DOHH2 (cell line): ENCODE results near the gene AGT.

Experiments
- H3F3A ChIP-seq: fragments of 200-600 bp; sonication (generic), shearing (Covaris generic); 2 replicates; pipeline ENCODE4 v1.6.0; 2016; ENCODE audit warnings: antibody characterized with exemption, mild to moderate bottlenecking; ENCODE audit not compliant: control insufficient read depth, insufficient read depth
- H3K27ac ChIP-seq: fragments of 200-600 bp; sonication (generic); 2 replicates; pipeline ENCODE4 v1.5.1; 2014; ENCODE audit warnings: low read depth, mild to moderate bottlenecking, low read length, moderate library complexity
- H3K27me3 ChIP-seq: fragments of 200-600 bp; sonication (generic); 2 replicates; pipeline ENCODE4 v1.6.1; 2014; ENCODE audit warnings: mild to moderate bottlenecking, low read length, mixed read lengths; ENCODE audit not compliant: control insufficient read depth
- H3K36me3 ChIP-seq: fragments of 200-600 bp; sonication (generic); 2 replicates; pipeline ENCODE4 v1.6.1; 2014; ENCODE audit warnings: mild to moderate bottlenecking, low read length, moderate library complexity, mixed read lengths; ENCODE audit not compliant: control insufficient read depth
- H3K4me1 ChIP-seq: fragments of 200-600 bp; sonication (generic); 2 replicates; pipeline ENCODE4 v1.6.1; 2014; ENCODE audit warnings: mild to moderate bottlenecking, low read length, mixed read lengths; ENCODE audit not compliant: control insufficient read depth
- H3K4me2 ChIP-seq: fragments of 200-600 bp; sonication (generic); 2 replicates; pipeline ENCODE4 v1.6.0; 2014; ENCODE audit warnings: mild to moderate bottlenecking, low read length, moderate library complexity
- H3K4me3 ChIP-seq: fragments of 200-600 bp; sonication (generic); 2 replicates; pipeline ENCODE4 v1.5.1; 2014; ENCODE audit warnings: mild to moderate bottlenecking, low read length, mixed read lengths
- H3K79me2 ChIP-seq: fragments of 200-600 bp; sonication (generic); 2 replicates; pipeline ENCODE4 v1.6.1; 2014; ENCODE audit warnings: mild to moderate bottlenecking, low read length, mixed read lengths; ENCODE audit not compliant: control insufficient read depth
- H3K9me2 ChIP-seq: fragments of 200-600 bp; sonication (generic); replicated peaks from 2 replicates; pipeline ENCODE4 v1.6.1; 2014; ENCODE audit warnings: mild to moderate bottlenecking, low read length, mixed read lengths; ENCODE audit not compliant: control insufficient read depth
- H3K9me3 ChIP-seq: fragments of 200-600 bp; sonication (generic); 2 replicates; pipeline ENCODE4 v1.6.1; 2014; ENCODE audit warnings: antibody characterized with exemption, low read length, mixed read lengths; ENCODE audit not compliant: control insufficient read depth, insufficient read depth
- H4K20me1 ChIP-seq: fragments of 200-600 bp; sonication (generic); 2 replicates; pipeline ENCODE4 v1.6.0; 2014; ENCODE audit warnings: low read depth, mild to moderate bottlenecking, antibody characterized with exemption, low read length, moderate library complexity; ENCODE audit not compliant: control insufficient read depth, insufficient read depth
- CTCF ChIP-seq: fragments of 200-600 bp; sonication (generic); IDR thresholded peaks from one replicate; pipeline ENCODE4 v1.5.1; 2014; ENCODE audit warnings: antibody characterized with exemption, mild to moderate bottlenecking, low read depth, low read length; ENCODE audit not compliant: poor library complexity, severe bottlenecking
- EZH2phosphoT487 ChIP-seq: fragments of 200-600 bp; sonication (generic); IDR thresholded peaks from 2 replicates; pipeline ENCODE4 v1.6.1; 2017; ENCODE audit warnings: borderline replicate concordance, mild to moderate bottlenecking, antibody characterized with exemption, low read length, moderate library complexity, mixed read lengths

The AGT gene

GRCh38 chr1:230680300-230681025, 33.5 kb downstream of the AGT start:
- H3K79me2 ChIP-seq, result no peaks in the 10 kb centered on the region
- H4K20me1 ChIP-seq, result no peaks in the 10 kb centered on the region
- H3K9me3 ChIP-seq, result no peaks in the 10 kb centered on the region
- peaks cover 89% of the 10 kb centered on the region for H3K36me3 ChIP-seq
- no peaks in the 10 kb centered on the region for H3F3A ChIP-seq
- no peaks in the 10 kb centered on the region for H3K4me1 ChIP-seq
- H3K4me3 ChIP-seq, result no peak overlapping the region
- no peak overlapping the region for H3K27ac ChIP-seq
- H3K4me2 ChIP-seq, result no peak overlapping the region
- no peaks in the 10 kb centered on the region for H3K27me3 ChIP-seq
- no peak for TF ChIP-seq CTCF
- TF ChIP-seq EZH2phosphoT487, result no peak
- H3K9me2 ChIP-seq, result no peaks in the 10 kb centered on the region

GRCh38 chr1:230679825-230680224, 34.1 kb downstream of the AGT start:
- Histone ChIP-seq H3F3A (no peaks in the 10 kb centered on the region), H3K4me3 (no peak overlapping the region), H3K4me1 (no peaks in the 10 kb centered on the region), H3K9me2 (no peaks in the 10 kb centered on the region), H3K9me3 (no peaks in the 10 kb centered on the region), H3K27me3 (no peaks in the 10 kb centered on the region), H4K20me1 (no peaks in the 10 kb centered on the region), H3K36me3 (peaks cover 87% of the 10 kb centered on the region), H3K79me2 (no peaks in the 10 kb centered on the region), H3K4me2 (no peak overlapping the region), H3K27ac (no peak overlapping the region)
- no peak for TF ChIP-seq EZH2phosphoT487
- no peak for TF ChIP-seq CTCF

GRCh38 chr1:230679192-230679591, 34.7 kb downstream of the AGT start:
- Histone ChIP-seq H3F3A (no peaks in the 10 kb centered on the region), H3K27ac (no peak overlapping the region), H3K4me3 (no peak overlapping the region), H3K79me2 (no peaks in the 10 kb centered on the region), H3K9me3 (no peaks in the 10 kb centered on the region), H3K4me1 (no peaks in the 10 kb centered on the region), H3K9me2 (no peaks in the 10 kb centered on the region), H3K36me3 (peaks cover 87% of the 10 kb centered on the region), H3K4me2 (no peak overlapping the region), H4K20me1 (no peaks in the 10 kb centered on the region), H3K27me3 (no peaks in the 10 kb centered on the region)
- TF ChIP-seq EZH2phosphoT487 (no peak), CTCF (no peak)
